HG03457 (cell line): ENCODE results near the gene KIFC3.
"Not testable (repeated sequence)": the region's sequence is repeated elsewhere in the genome, so short reads cannot be mapped to it uniquely, and the experiment has no call there.

Source experiments
- ATAC-seq: cut with Tn5 transposase; IDR thresholded peaks from one replicate; pipeline ENCODE4 v1.9.1; 2021; ENCODE audit warnings: moderate number of reproducible peaks; ENCODE audit not compliant: unreplicated experiment

KIFC3 gene

GRCh38 chr16:57755726-57756423, 46.4 kb downstream of the KIFC3 start:
- ATAC-seq: no peak

GRCh38 chr16:57755061-57755684, 47.1 kb downstream of the KIFC3 start:
- no peak for ATAC-seq

GRCh38 chr16:57754354-57755060, 47.8 kb downstream of the KIFC3 start:
- ATAC-seq: no peak

- no peak for ATAC-seq
Observed at GRCh38 chr16:57753448-57754353, 48.6 kb downstream of the KIFC3 start.

- ATAC-seq: no peak
Observed at GRCh38 chr16:57752581-57753447, 49.5 kb downstream of the KIFC3 start.

- no peak for ATAC-seq
Observed at GRCh38 chr16:57752203-57752580, 50.1 kb downstream of the KIFC3 start.

- ATAC-seq: no peak
Observed at GRCh38 chr16:57751539-57752202, 50.6 kb downstream of the KIFC3 start.

- no peak for ATAC-seq
Observed at GRCh38 chr16:57750796-57751538, 51.3 kb downstream of the KIFC3 start.

- no peak for ATAC-seq
Observed at GRCh38 chr16:57749856-57750452, 52.3 kb downstream of the KIFC3 start.

GRCh38 chr16:57749101-57749692, 53.1 kb downstream of the KIFC3 start:
- ATAC-seq: no peak

GRCh38 chr16:57748596-57748995, 53.7 kb downstream of the KIFC3 start:
- no peak for ATAC-seq

- ATAC-seq: no peak
Observed at GRCh38 chr16:57747996-57748395, 54.3 kb downstream of the KIFC3 start.

- ATAC-seq: no peak
Observed at GRCh38 chr16:57747496-57747895, 54.8 kb downstream of the KIFC3 start.

GRCh38 chr16:57747091-57747490, 55.2 kb downstream of the KIFC3 start:
- no peak for ATAC-seq

- not testable (repeated sequence) for ATAC-seq
Observed at GRCh38 chr16:57746316-57746715, 56.0 kb downstream of the KIFC3 start.

- ATAC-seq: no peak
Observed at GRCh38 chr16:57745768-57746167, 56.5 kb downstream of the KIFC3 start.

GRCh38 chr16:57744642-57744903, 57.7 kb downstream of the KIFC3 start:
- no peak for ATAC-seq

- no peak for ATAC-seq
Observed at GRCh38 chr16:57743886-57744641, 58.2 kb downstream of the KIFC3 start.
